Ishikawa (cell line): ENCODE data around the gene EXOC4.

Source experiments
- EGR1 ChIP-seq: IDR thresholded peaks from 2 replicates; pipeline ENCODE4 v1.6.1; 2012
- EP300 ChIP-seq: IDR thresholded peaks from 2 replicates; pipeline ENCODE4 v1.6.1; 2012; ENCODE audit warnings: borderline replicate concordance
- FOXM1 ChIP-seq: IDR thresholded peaks from 2 replicates; pipeline ENCODE4 v1.6.1; 2012; ENCODE audit warnings: low read depth, borderline replicate concordance
- REST ChIP-seq: IDR thresholded peaks from 2 replicates; pipeline ENCODE4 v1.6.1; 2012; ENCODE audit warnings: low read depth, mild to moderate bottlenecking
- TEAD4 ChIP-seq: IDR thresholded peaks from 2 replicates; pipeline ENCODE4 v1.6.1; 2012
- ZBTB7A ChIP-seq: IDR thresholded peaks from 2 replicates; pipeline ENCODE4 v1.6.1; 2012; ENCODE audit warnings: low read depth

GRCh38 chr7:133683182-133683454 is 430.2 kb downstream of the EXOC4 start:
- TF ChIP-seq EP300: no peak
- TF ChIP-seq EGR1: no peak
- TF ChIP-seq FOXM1: no peak
- TF ChIP-seq ZBTB7A: no peak
- no peak for TF ChIP-seq REST
- no peak for TF ChIP-seq TEAD4
